K562 (cell line): Measurements from ENCODE around the gene GOSR1. TPM values are rescaled to one million over a fixed set of nuclear protein-coding genes. Genes with fewer than 3 reads are reported as not detected.

Experiments
- ATAC-seq: fragments of 200-7000 bp; cut with Tn5 transposase; 3 replicates; pipeline ENCODE4 v1.9.1; 2020; ENCODE audit warnings: moderate library complexity
- BruUV-seq: library from RNA; stranded (reverse); fragments of 400-500 nt; replicated peaks from 2 replicates; lab custom pipeline; 2021; lab: Mats Ljungman, UMichigan
- CTCF ChIA-PET: fragments of 300-600 bp; formaldehyde crosslinking; extraction: SDS; loops from one replicate; lab custom pipeline; 2021; ENCODE audit warnings: low intra/inter-chr PET ratio; lab: Yijun Ruan, JAX
- POLR2A ChIA-PET: fragments of 300-600, 350-650 bp; sonication (Branson Sonifier 250); formaldehyde crosslinking; extraction: SDS; loops from one replicate; lab custom pipeline; 2021; ENCODE audit warnings: antibody characterized with exemption, inconsistent platforms; lab: Yijun Ruan, JAX
- DNase-seq, 4 experiments: peaks; one replicate each; pipeline versions ENCODE4 v3.0.0 to v3.0.0-alpha.2; 2011 to 2018; ENCODE audit warnings: low spot score in 3 of 4, mixed read lengths in 3 of 4; ENCODE audit errors: extremely low read depth in 1 of 4
- FAIRE-seq: peaks from 2 replicates; lab custom pipeline; 2011; peaks lifted over from hg19 to GRCh38; lab: Jason Lieb, UNC
- H2AFZ ChIP-seq: 2 replicates; pipeline ENCODE4 v1.6.0; 2011; ENCODE audit warnings: low read depth, low read length, control low read depth, inconsistent platforms
- H3K27ac ChIP-seq: fragments of 200-600 bp; 3 replicates; pipeline ENCODE4 v1.8.0; 2011; ENCODE audit warnings: low read depth, mild to moderate bottlenecking, control low read depth, inconsistent platforms, low read length, moderate library complexity, mixed read lengths; ENCODE audit errors: extremely low read depth
- H3K27me3 ChIP-seq, 2 experiments: fragments of 300-600 bp in 1 of 2; 2 replicates in 1 of 2; 3 replicates in 1 of 2; pipeline versions ENCODE4 v1.6.0 to v1.8.0; 2011; ENCODE audit warnings: inconsistent platforms in 2 of 2, low read length in 2 of 2, mild to moderate bottlenecking in 1 of 2, mixed read lengths in 1 of 2, moderate library complexity in 1 of 2; ENCODE audit not compliant: control insufficient read depth in 2 of 2, insufficient read depth in 2 of 2
- H3K36me3 ChIP-seq: fragments of 300-600 bp; 3 replicates; pipeline ENCODE4 v1.8.0; 2011; ENCODE audit warnings: mild to moderate bottlenecking, low read length, inconsistent platforms; ENCODE audit not compliant: control insufficient read depth, insufficient read depth
- H3K4me1 ChIP-seq, 2 experiments: fragments of 200-600 bp in 1 of 2; replicated peaks in 1 of 2; 2 replicates in 1 of 2; 3 replicates in 1 of 2; pipeline versions ENCODE4 v1.5.1 to v1.8.0; 2011; ENCODE audit warnings: inconsistent platforms in 2 of 2, low read length in 2 of 2, mild to moderate bottlenecking in 1 of 2, mixed read lengths in 1 of 2, moderate library complexity in 1 of 2; ENCODE audit not compliant: control insufficient read depth in 2 of 2, insufficient read depth in 2 of 2
- H3K4me2 ChIP-seq: 2 replicates; pipeline ENCODE4 v1.6.1; 2011; ENCODE audit warnings: low read length, control low read depth, inconsistent platforms, mixed read lengths; ENCODE audit not compliant: insufficient read depth
- H3K4me3 ChIP-seq: fragments of 200-600 bp; sonication (generic), shearing (Covaris generic); 2 replicates; pipeline ENCODE4 v1.5.1; 2016; ENCODE audit warnings: control low read depth, inconsistent platforms
- H3K79me2 ChIP-seq: fragments of 200-600 bp; 3 replicates; pipeline ENCODE4 v1.8.0; 2011; ENCODE audit warnings: low read length, inconsistent platforms; ENCODE audit not compliant: control insufficient read depth, insufficient read depth
- H3K9ac ChIP-seq, 2 experiments: 2 replicates each; pipeline versions ENCODE4 v1.6.0 to v1.6.1; 2011; ENCODE audit warnings: low read depth in 2 of 2, low read length in 2 of 2, control low read depth in 1 of 2, inconsistent platforms in 1 of 2, mild to moderate bottlenecking in 1 of 2, mixed read lengths in 1 of 2; ENCODE audit not compliant: insufficient read depth in 1 of 2
- H3K9me1 ChIP-seq: one replicate; pipeline ENCODE4 v1.6.0; 2011; ENCODE audit warnings: inconsistent platforms, mild to moderate bottlenecking, low read length, moderate library complexity; ENCODE audit not compliant: control insufficient read depth, insufficient read depth
- H3K9me3 ChIP-seq: replicated peaks from 2 replicates; pipeline ENCODE4 v1.5.1; 2011; ENCODE audit warnings: low read depth, low read length, inconsistent platforms; ENCODE audit not compliant: control insufficient read depth, insufficient read depth
- H4K20me1 ChIP-seq: replicated peaks from 2 replicates; pipeline ENCODE4 v1.6.1; 2011; ENCODE audit warnings: low read length, inconsistent platforms, mixed read lengths; ENCODE audit not compliant: control insufficient read depth, insufficient read depth
- ARID4B ChIP-seq: sonication (generic); formaldehyde crosslinking; IDR thresholded peaks from 2 replicates; pipeline ENCODE4 v1.8.0; 2022; ENCODE audit warnings: mild to moderate bottlenecking, missing genetic modification reagents
- ATF2 ChIP-seq: sonication (generic); formaldehyde crosslinking; IDR thresholded peaks from 2 replicates; pipeline ENCODE4 v1.8.1; 2022; ENCODE audit warnings: missing genetic modification reagents
- SNAPC5 ChIP-seq: fragments of 250-450 bp; sonication (Bioruptor Pico); IDR thresholded peaks from 2 replicates; pipeline ENCODE4 v1.8.0; 2021; ENCODE audit warnings: moderate library complexity, mild to moderate bottlenecking, inconsistent platforms
- TFAM ChIP-seq: fragments of 250-450 bp; sonication (Bioruptor Pico); conservative IDR thresholded peaks from 2 replicates; pipeline ENCODE4 v1.5.0; 2021; ENCODE audit warnings: mild to moderate bottlenecking, moderate library complexity
- ZNF592 ChIP-seq: fragments of 450-650 bp; IDR thresholded peaks from 2 replicates; pipeline ENCODE4 v1.6.1; 2017; ENCODE audit warnings: antibody characterized with exemption, mild to moderate bottlenecking
- ZNF764 ChIP-seq: fragments of 250-450 bp; sonication (Bioruptor Pico); IDR thresholded peaks from 2 replicates; pipeline ENCODE4 v1.4.0; 2020; ENCODE audit warnings: low read depth, mild to moderate bottlenecking, moderate library complexity
- WGBS: fragments of 100-300 bp; shearing (Covaris generic); methylation state at CpG from one replicate; pipeline ENCODE4 v1.1.6; 2016; ENCODE audit warnings: low coverage, mixed read lengths; ENCODE audit not compliant: insufficient coverage; ENCODE audit errors: missing lambda C conversion rate; 5-methylcytosine and 5-hydroxymethylcytosine counted together
- in situ Hi-C: fragments of 300-500 bp; cut with MboI; formaldehyde crosslinking; loops from 4 replicates; pipeline ENCODE4 v1.15.0; 2018; ENCODE audit warnings: inconsistent platforms, mixed read lengths
- intact Hi-C: fragments of 100-400 bp; cut with micrococcal nuclease; formaldehyde crosslinking; loops from 2 replicates; pipeline ENCODE4 v1.14.2; 2022
- polyA plus RNA-seq, 8 experiments: library from polyadenylated mRNA; depleted of rRNA in 4 of 8; stranded (reverse) in 5 of 8; unstranded in 3 of 8; fragments of >200 nt; fragmentation: Nextera tagmentation in 2 of 8; fragmentation: Illumina TruSeq in 1 of 8; extraction: Ambion mirVana in 2 of 8; extraction: Trizol in 1 of 8; gene quantifications; 2 replicates each; pipeline versions ENCODE4 v1.2.1 to v1.2.3, GENCODE V29; 2011 to 2014; ENCODE audit warnings: inconsistent platforms in 1 of 8, missing spikeins in 1 of 8
- total RNA-seq, 7 experiments: library from RNA; depleted of rRNA in 6 of 7; stranded (reverse); fragments of >200 nt in 6 of 7; fragmentation: Illumina TruSeq in 2 of 7; extraction: Trizol in 2 of 7; gene quantifications; 2 replicates each; pipeline versions ENCODE4 v1.2.1 to v1.2.3, GENCODE V29; 2011 to 2021; ENCODE audit warnings: low replicate concordance in 1 of 7

Gene GOSR1
- total and polyA plus RNA-seq, 9 of the 15 experiments (the other 6 are each of a cell fraction or from before 2014, with no cell fraction given): 17.6 to 95.5 (median 33.3) TPM

GRCh38 chr17:30475206-30475605 is 2.0 kb upstream of the GOSR1 start:
- no peak for ATAC-seq
- no peaks in the 10 kb centered on the region for H3K9me3 ChIP-seq
- H3K4me2 ChIP-seq: no peak overlapping the region
- H2AFZ ChIP-seq: peak overlapping the region; percentile 48
- H3K9ac ChIP-seq: peak overlapping the region in 1 of 2 experiments; percentile 54; a peak in 1 of 4 replicates
- peak in 1 of 4 experiments; percentile 6 for DNase-seq
- intact Hi-C loops: loop anchor here (5.0 kb wide), 1 partner anchor 133 kb away; no protein-coding TSS in a partner anchor
- ChIA-PET POLR2A (interaction anchor here (1.2 kb wide), 1 partner anchor 10 kb away, joined by 3 read pairs; no protein-coding TSS in a partner anchor), CTCF (no interaction called here)
- H3K36me3 ChIP-seq: peaks cover 14% of the 10 kb centered on the region
- TF ChIP-seq ZNF764 (CRISPR knock-in tag) (no peak), TFAM (CRISPR knock-in tag) (no peak), ARID4B (CRISPR knock-in tag) (no peak), SNAPC5 (CRISPR knock-in tag) (no peak), ZNF592 (no peak), ATF2 (CRISPR knock-in tag) (no peak)
- peaks cover 0 to 16% of the 10 kb centered on the region in 2 experiments; a peak in 3 of 5 replicates for H3K4me1 ChIP-seq
- no peak overlapping the region for H3K27ac ChIP-seq
- H4K20me1 ChIP-seq: no peaks in the 10 kb centered on the region
- H3K9me1 ChIP-seq: no peaks in the 10 kb centered on the region
- 72% methylated on average over 2 of the region's 2 CpGs for WGBS
- no peaks in the 10 kb centered on the region for H3K27me3 ChIP-seq
- H3K4me3 ChIP-seq: no peak overlapping the region
- no TSS peak for BruUV-seq
- peaks cover 24% of the 10 kb centered on the region for H3K79me2 ChIP-seq
- in situ Hi-C loops: no loop called here
- no peak for FAIRE-seq
